HepG2 (cell line): ENCODE measurements around the gene C9orf50. TPM values are rescaled to one million over a fixed set of nuclear protein-coding genes. Genes with fewer than 3 reads are reported as not detected.
A peak's percentile ranks its signal among the peaks of the same experiment; 100 is the strongest.

Experiments used
- ATAC-seq: fragments of 200-7000 bp; cut with Tn5 transposase; 3 replicates; pipeline ENCODE4 v1.9.1; 2020; ENCODE audit warnings: mild to moderate bottlenecking, moderate library complexity
- BruUV-seq: library from RNA; stranded (reverse); fragments of 400-500 nt; replicated peaks from 2 replicates; lab custom pipeline; 2021; lab: Mats Ljungman, UMichigan
- CTCF ChIA-PET: fragments of 300-600 bp; formaldehyde crosslinking; extraction: SDS; loops from one replicate; lab custom pipeline; 2021; ENCODE audit warnings: low total read pairs, inconsistent platforms, low intra/inter-chr PET ratio; lab: Yijun Ruan, JAX
- POLR2A ChIA-PET: fragments of 350-600 bp; sonication (Branson Sonifier 250); formaldehyde crosslinking; loops from one replicate; lab custom pipeline; 2020; ENCODE audit warnings: antibody characterized with exemption, inconsistent platforms; lab: Yijun Ruan, JAX
- DNase-seq: peaks from one replicate; pipeline ENCODE4 v3.0.0-alpha.2; 2015; ENCODE audit warnings: low spot score
- FAIRE-seq: peaks from 3 replicates; lab custom pipeline; 2011; peaks lifted over from hg19 to GRCh38; lab: Jason Lieb, UNC
- H2AFZ ChIP-seq: one replicate; pipeline ENCODE4 v1.6.1; 2011; ENCODE audit warnings: low read length, inconsistent platforms
- H3K27ac ChIP-seq: fragments of 300-600 bp; 3 replicates; pipeline ENCODE4 v1.8.0; 2011; ENCODE audit warnings: mixed run types, mild to moderate bottlenecking, mixed read lengths, low read length, inconsistent platforms; ENCODE audit not compliant: insufficient read depth; ENCODE audit errors: extremely low read length
- H3K27me3 ChIP-seq, 2 experiments: fragments of 200-600 bp in 1 of 2; 2 replicates in 1 of 2; 3 replicates in 1 of 2; pipeline versions ENCODE4 v1.6.0 to v1.8.0; 2011; ENCODE audit warnings: low read length in 2 of 2, mild to moderate bottlenecking in 2 of 2, moderate library complexity in 2 of 2, inconsistent platforms in 1 of 2; ENCODE audit not compliant: insufficient read depth in 2 of 2, control insufficient read depth in 1 of 2
- H3K36me3 ChIP-seq, 2 experiments: fragments of 200-600 bp in 1 of 2; replicated peaks in 1 of 2; 2 replicates in 1 of 2; 3 replicates in 1 of 2; pipeline versions ENCODE4 v1.5.1 to v1.8.0; 2011; ENCODE audit warnings: low read length in 2 of 2, inconsistent platforms in 1 of 2; ENCODE audit not compliant: insufficient read depth in 2 of 2, control insufficient read depth in 1 of 2
- H3K4me1 ChIP-seq: 2 replicates; pipeline ENCODE4 v1.5.1; 2012; ENCODE audit warnings: low read length, inconsistent platforms; ENCODE audit not compliant: insufficient read depth
- H3K4me2 ChIP-seq: 2 replicates; pipeline ENCODE4 v1.6.0; 2011; ENCODE audit warnings: low read depth, low read length, inconsistent platforms
- H3K4me3 ChIP-seq, 3 experiments: fragments of 200-600 bp in 1 of 3; sonication (generic), shearing (Covaris generic) in 1 of 3; replicated peaks in 1 of 3; 2 replicates each; pipeline ENCODE4 v1.5.1; 2011 to 2016; ENCODE audit warnings: low read length in 3 of 3, inconsistent platforms in 2 of 3, low read depth in 2 of 3, mild to moderate bottlenecking in 2 of 3, control low read depth in 1 of 3, mixed read lengths in 1 of 3; ENCODE audit not compliant: insufficient read depth in 1 of 3
- H3K79me2 ChIP-seq: one replicate; pipeline ENCODE4 v1.6.1; 2011; ENCODE audit warnings: low read length, inconsistent platforms; ENCODE audit not compliant: insufficient read depth
- H3K9ac ChIP-seq: 2 replicates; pipeline ENCODE4 v1.6.0; 2011; ENCODE audit warnings: mild to moderate bottlenecking, low read depth, low read length, inconsistent platforms; ENCODE audit not compliant: insufficient read depth
- H3K9me3 ChIP-seq: 2 replicates; pipeline ENCODE4 v1.5.1; 2012; ENCODE audit warnings: mild to moderate bottlenecking, low read length
- H4K20me1 ChIP-seq: 2 replicates; pipeline ENCODE4 v1.6.0; 2011; ENCODE audit warnings: inconsistent platforms, mild to moderate bottlenecking, low read length, moderate library complexity; ENCODE audit not compliant: insufficient read depth
- AGO2 ChIP-seq: fragments of 200-400 bp; formaldehyde crosslinking; optimal IDR thresholded peaks from 2 replicates; pipeline ENCODE3; 2017; ENCODE audit warnings: mild to moderate bottlenecking, low read depth, low read length, moderate library complexity
- ZNF326 ChIP-seq: sonication (generic); formaldehyde crosslinking; IDR thresholded peaks from 2 replicates; pipeline ENCODE4 v1.4.0; 2020; ENCODE audit warnings: missing genetic modification reagents, borderline replicate concordance
- ZNF530 ChIP-seq: sonication (generic); formaldehyde crosslinking; IDR thresholded peaks from 2 replicates; pipeline ENCODE4 v1.5.0; 2020; ENCODE audit warnings: low read depth, mild to moderate bottlenecking, missing genetic modification reagents
- ZNF749 ChIP-seq: sonication (generic); formaldehyde crosslinking; IDR thresholded peaks from 2 replicates; pipeline ENCODE4 v1.8.0; 2022; ENCODE audit warnings: mild to moderate bottlenecking, missing genetic modification reagents, moderate library complexity, borderline replicate concordance
- WGBS: methylation state at CpG from one replicate; pipeline ENCODE4 v1.1.6; 2017; ENCODE audit warnings: low lambda C conversion rate; 5-methylcytosine and 5-hydroxymethylcytosine counted together
- in situ Hi-C: cut with HindIII; loops from 2 replicates; pipeline ENCODE4 v1.10.0; 2017; ENCODE audit warnings: low pct_unique_long_range_greater_than_20kb; ENCODE audit not compliant: extremely low pct_ligation_motif_present
- intact Hi-C: fragments of 100-400 bp; cut with micrococcal nuclease; formaldehyde crosslinking; loops from one replicate; pipeline ENCODE4 v1.10.0; 2022; ENCODE audit not compliant: unreplicated experiment
- polyA plus RNA-seq, 8 experiments: library from polyadenylated mRNA; depleted of rRNA in 3 of 8; stranded (reverse) in 7 of 8; unstranded in 1 of 8; fragments of >200 nt; fragmentation: Illumina TruSeq in 4 of 8; extraction: Trizol in 4 of 8; gene quantifications; 2 replicates each; pipeline versions ENCODE4 v1.2.1 to v1.2.3, GENCODE V29; 2011 to 2016; ENCODE audit warnings: low read depth in 4 of 8, missing spikeins in 1 of 8, mixed read lengths in 1 of 8; ENCODE audit not compliant: insufficient read depth in 1 of 8
- total RNA-seq, 5 experiments: library from RNA; depleted of rRNA; stranded (reverse); fragments of >200 nt; fragmentation: Illumina TruSeq; extraction: Trizol; gene quantifications; 2 replicates each; pipeline ENCODE4 v1.2.3, GENCODE V29; 2016; ENCODE audit warnings: low read depth in 1 of 5
- TF ChIP-seq, protein P1 (sequence below): sonication (generic); formaldehyde crosslinking; IDR thresholded peaks from 2 replicates; pipeline ENCODE4 v1.4.0; 2020; ENCODE audit warnings: mild to moderate bottlenecking, missing genetic modification reagents

The C9orf50 gene
- total and polyA plus RNA-seq, 2 of the 13 experiments (the other 11 are each of a cell fraction or from before 2014, with no cell fraction given) = not detected

GRCh38 chr9:129614932-129615331 is 6.0 kb downstream of the C9orf50 start:
- no peaks in the 10 kb centered on the region; a peak in 1 of 5 replicates for H3K27me3 ChIP-seq
- H3K4me3 ChIP-seq = no peak overlapping the region
- no peaks in the 10 kb centered on the region for H3K79me2 ChIP-seq
- CTCF ChIA-PET = no interaction called here
- H3K27ac ChIP-seq = no peak overlapping the region
- 57% methylated on average over 10 of the region's 10 CpGs for WGBS
- FAIRE-seq = no peak
- peaks cover 22% of the 10 kb centered on the region for H3K4me1 ChIP-seq
- intact Hi-C loops = no loop called here
- H2AFZ ChIP-seq = no peak overlapping the region
- ATAC-seq = no peak
- POLR2A ChIA-PET = interaction anchor here (1.4 kb wide), 1 partner anchor 437 kb away, joined by 3 read pairs; the partner anchor contains the start of gene IER5L
- no peak overlapping the region for H3K9ac ChIP-seq
- H4K20me1 ChIP-seq = peaks cover 7% of the 10 kb centered on the region; the same call in 1 of the 2 replicates
- H3K36me3 ChIP-seq = no peaks in the 10 kb centered on the region; a peak in 1 of 5 replicates
- in situ Hi-C loops = loop anchor here (10.0 kb wide), 3 partner anchors 120 to 440 kb away; partner anchors contain the start of gene IER5L
- no peak for DNase-seq
- TF ChIP-seq ZNF530 (CRISPR knock-in tag) (no peak), ZNF326 (CRISPR knock-in tag) (0 out of 2 replicates have a peak, but pooled peaks have one; percentile 59)
- no peaks in the 10 kb centered on the region for H3K9me3 ChIP-seq
- no TSS peak for BruUV-seq
- no peak overlapping the region for H3K4me2 ChIP-seq

GRCh38 chr9:129613520-129614175 is 7.3 kb downstream of the C9orf50 start:
- no peaks in the 10 kb centered on the region for H3K27me3 ChIP-seq
- intact Hi-C loops = no loop called here
- FAIRE-seq (no peak), DNase-seq (no peak)
- H3K4me1 ChIP-seq = peaks cover 32% of the 10 kb centered on the region
- H3K9ac ChIP-seq = no peak overlapping the region
- no peaks in the 10 kb centered on the region for H3K9me3 ChIP-seq
- H3K36me3 ChIP-seq = no peaks in the 10 kb centered on the region; a peak in 1 of 5 replicates
- 77% methylated on average over 17 of the region's 19 CpGs for WGBS
- peak; percentile 6 for TF ChIP-seq AGO2
- TF ChIP-seq ZNF749 (CRISPR knock-in tag) = no peak
- TF ChIP-seq, protein P1, sequence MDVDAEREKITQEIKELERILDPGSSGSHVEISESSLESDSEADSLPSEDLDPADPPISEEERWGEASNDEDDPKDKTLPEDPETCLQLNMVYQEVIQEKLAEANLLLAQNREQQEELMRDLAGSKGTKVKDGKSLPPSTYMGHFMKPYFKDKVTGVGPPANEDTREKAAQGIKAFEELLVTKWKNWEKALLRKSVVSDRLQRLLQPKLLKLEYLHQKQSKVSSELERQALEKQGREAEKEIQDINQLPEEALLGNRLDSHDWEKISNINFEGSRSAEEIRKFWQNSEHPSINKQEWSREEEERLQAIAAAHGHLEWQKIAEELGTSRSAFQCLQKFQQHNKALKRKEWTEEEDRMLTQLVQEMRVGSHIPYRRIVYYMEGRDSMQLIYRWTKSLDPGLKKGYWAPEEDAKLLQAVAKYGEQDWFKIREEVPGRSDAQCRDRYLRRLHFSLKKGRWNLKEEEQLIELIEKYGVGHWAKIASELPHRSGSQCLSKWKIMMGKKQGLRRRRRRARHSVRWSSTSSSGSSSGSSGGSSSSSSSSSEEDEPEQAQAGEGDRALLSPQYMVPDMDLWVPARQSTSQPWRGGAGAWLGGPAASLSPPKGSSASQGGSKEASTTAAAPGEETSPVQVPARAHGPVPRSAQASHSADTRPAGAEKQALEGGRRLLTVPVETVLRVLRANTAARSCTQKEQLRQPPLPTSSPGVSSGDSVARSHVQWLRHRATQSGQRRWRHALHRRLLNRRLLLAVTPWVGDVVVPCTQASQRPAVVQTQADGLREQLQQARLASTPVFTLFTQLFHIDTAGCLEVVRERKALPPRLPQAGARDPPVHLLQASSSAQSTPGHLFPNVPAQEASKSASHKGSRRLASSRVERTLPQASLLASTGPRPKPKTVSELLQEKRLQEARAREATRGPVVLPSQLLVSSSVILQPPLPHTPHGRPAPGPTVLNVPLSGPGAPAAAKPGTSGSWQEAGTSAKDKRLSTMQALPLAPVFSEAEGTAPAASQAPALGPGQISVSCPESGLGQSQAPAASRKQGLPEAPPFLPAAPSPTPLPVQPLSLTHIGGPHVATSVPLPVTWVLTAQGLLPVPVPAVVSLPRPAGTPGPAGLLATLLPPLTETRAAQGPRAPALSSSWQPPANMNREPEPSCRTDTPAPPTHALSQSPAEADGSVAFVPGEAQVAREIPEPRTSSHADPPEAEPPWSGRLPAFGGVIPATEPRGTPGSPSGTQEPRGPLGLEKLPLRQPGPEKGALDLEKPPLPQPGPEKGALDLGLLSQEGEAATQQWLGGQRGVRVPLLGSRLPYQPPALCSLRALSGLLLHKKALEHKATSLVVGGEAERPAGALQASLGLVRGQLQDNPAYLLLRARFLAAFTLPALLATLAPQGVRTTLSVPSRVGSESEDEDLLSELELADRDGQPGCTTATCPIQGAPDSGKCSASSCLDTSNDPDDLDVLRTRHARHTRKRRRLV = no peak
- TF ChIP-seq, all 625 proteins: peak for 1
- BruUV-seq = no TSS peak
- H3K4me3 ChIP-seq = no peak overlapping the region
- no peaks in the 10 kb centered on the region for H3K79me2 ChIP-seq
- CTCF ChIA-PET = no interaction called here
- no peak overlapping the region for H3K27ac ChIP-seq
- ATAC-seq = no peak
- no peak overlapping the region for H3K4me2 ChIP-seq
- POLR2A ChIA-PET = interaction anchor here (1.4 kb wide), 1 partner anchor 435 kb away, joined by 3 read pairs; the partner anchor contains the start of gene IER5L
- in situ Hi-C loops = loop anchor here (10.0 kb wide), 3 partner anchors 119 to 439 kb away; partner anchors contain the start of gene IER5L
- no peak overlapping the region for H2AFZ ChIP-seq
- peaks cover 3% of the 10 kb centered on the region; the same call in 1 of the 2 replicates for H4K20me1 ChIP-seq
